ENCODE measurements around the gene STOML1. TPM values are rescaled to one million over a fixed set of nuclear protein-coding genes. Genes with fewer than 3 reads are reported as not detected.
"Not testable (repeated sequence)": the region's sequence is repeated elsewhere in the genome, so short reads cannot be mapped to it uniquely, and the experiment has no call there.

Gene STOML1
- total RNA-seq, 1 donor from 2014 or later = 15.3 TPM

DNA sequence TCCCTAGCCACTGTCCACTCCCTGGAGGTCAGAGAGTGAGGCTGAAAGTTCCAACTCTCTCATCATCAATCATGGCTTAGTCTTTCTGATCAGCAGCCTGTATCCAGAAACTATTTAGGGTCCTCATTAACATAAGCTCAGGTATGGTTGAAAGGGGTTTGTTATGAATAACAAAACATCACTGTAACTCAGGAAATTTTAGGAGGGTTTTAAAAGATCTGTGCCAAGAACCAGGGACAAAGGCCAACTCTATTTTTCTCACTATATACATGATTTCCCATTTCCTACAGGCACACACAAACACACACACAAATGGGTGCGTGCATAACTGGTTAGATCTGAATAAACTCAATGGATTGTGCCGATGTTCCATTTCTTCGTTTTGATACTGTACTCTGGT is 23.6 kb downstream of the STOML1 start:
- no peak overlapping the region for H3K27ac ChIP-seq
- intact Hi-C loops (cut with DNase I) = loop anchor here (10.0 kb wide), 1 partner anchor 64 kb away; no protein-coding TSS in a partner anchor
- H3K4me1 ChIP-seq = peaks cover 0 to 11% of the 10 kb centered on the region in 2 donors
- DNase-seq (ENCODE audit: low spot score in 2 of 2) = no peak
- TF ChIP-seq, protein P1, sequence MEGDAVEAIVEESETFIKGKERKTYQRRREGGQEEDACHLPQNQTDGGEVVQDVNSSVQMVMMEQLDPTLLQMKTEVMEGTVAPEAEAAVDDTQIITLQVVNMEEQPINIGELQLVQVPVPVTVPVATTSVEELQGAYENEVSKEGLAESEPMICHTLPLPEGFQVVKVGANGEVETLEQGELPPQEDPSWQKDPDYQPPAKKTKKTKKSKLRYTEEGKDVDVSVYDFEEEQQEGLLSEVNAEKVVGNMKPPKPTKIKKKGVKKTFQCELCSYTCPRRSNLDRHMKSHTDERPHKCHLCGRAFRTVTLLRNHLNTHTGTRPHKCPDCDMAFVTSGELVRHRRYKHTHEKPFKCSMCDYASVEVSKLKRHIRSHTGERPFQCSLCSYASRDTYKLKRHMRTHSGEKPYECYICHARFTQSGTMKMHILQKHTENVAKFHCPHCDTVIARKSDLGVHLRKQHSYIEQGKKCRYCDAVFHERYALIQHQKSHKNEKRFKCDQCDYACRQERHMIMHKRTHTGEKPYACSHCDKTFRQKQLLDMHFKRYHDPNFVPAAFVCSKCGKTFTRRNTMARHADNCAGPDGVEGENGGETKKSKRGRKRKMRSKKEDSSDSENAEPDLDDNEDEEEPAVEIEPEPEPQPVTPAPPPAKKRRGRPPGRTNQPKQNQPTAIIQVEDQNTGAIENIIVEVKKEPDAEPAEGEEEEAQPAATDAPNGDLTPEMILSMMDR (IDR thresholded peaks at IDR 0.05) = no peak
- no peaks in the 10 kb centered on the region for H3K9me3 ChIP-seq
- no peaks in the 10 kb centered on the region for H3K36me3 ChIP-seq
- H3K4me3 ChIP-seq = no peak overlapping the region
- H3K27me3 ChIP-seq = no peaks in the 10 kb centered on the region

DNA sequence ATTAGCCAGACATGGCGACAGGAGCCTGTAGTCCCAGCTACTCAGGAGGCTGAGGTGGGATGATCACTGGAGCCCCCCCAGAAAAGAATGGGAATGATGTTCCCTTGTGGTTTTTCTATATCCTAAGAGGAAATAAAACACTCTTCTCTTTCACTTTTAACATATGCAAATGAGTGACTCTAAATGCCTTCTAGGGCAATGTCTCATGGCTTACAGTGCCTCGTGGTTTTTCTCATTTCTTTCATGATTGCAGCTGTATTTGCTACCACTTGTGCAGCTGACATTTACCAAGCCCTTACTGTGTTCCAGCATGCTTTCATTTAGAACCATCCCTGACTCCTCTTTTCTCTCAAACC is 26.4 kb downstream of the STOML1 start:
- H3K27ac ChIP-seq = no peak overlapping the region
- TF ChIP-seq, protein P1 (IDR thresholded peaks at IDR 0.05) = no peak
- H3K4me1 ChIP-seq = peaks cover 0 to 3% of the 10 kb centered on the region in 2 donors
- no peak overlapping the region for H3K4me3 ChIP-seq
- no peak for DNase-seq (ENCODE audit: low spot score in 2 of 2)
- no peaks in the 10 kb centered on the region for H3K27me3 ChIP-seq
- H3K9me3 ChIP-seq = no peaks in the 10 kb centered on the region
- H3K36me3 ChIP-seq = no peaks in the 10 kb centered on the region
- intact Hi-C loops (cut with DNase I) = loop anchor here (2.0 to 10.0 kb wide), 2 partner anchors 61 to 91 kb away; no protein-coding TSS in a partner anchor

DNA sequence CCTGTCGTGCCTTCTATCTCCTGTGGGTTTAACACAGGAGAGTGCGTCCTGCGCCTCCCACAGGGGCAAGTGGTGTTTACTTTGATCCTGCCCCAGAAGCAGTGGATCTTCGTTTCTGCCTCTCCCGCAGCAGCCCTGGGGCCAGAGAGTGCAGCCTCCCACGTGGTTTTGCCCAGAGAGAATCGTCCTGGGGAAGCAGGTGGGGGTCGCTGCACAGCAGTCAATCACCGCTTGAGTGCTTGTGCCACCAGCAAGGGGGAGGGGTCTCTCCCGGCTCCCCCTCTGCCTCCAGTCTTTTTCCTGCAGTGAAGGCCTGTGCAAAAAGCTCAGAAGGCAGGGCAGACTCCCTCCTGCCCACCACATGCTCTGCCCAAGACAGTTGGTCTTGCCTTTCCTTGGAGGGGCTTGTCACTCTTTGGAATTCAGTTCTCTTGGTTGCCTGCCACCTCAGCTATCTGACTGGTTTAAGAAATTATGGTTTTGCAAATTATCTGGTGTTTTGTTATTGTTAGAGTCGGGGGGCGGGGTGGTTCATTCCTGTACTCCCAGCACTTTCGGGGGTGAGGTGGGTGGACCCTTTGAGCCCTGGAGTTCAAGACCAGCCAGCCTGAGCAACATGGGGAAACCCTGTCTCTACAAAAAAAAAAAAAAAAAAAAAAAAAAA is 26.9 kb downstream of the STOML1 start:
- Histone ChIP-seq H3K27ac (no peak overlapping the region), H3K27me3 (no peaks in the 10 kb centered on the region), H3K9me3 (no peaks in the 10 kb centered on the region), H3K4me1 (peaks cover 0 to 3% of the 10 kb centered on the region in 2 donors), H3K36me3 (no peaks in the 10 kb centered on the region), H3K4me3 (peak overlapping the region in 1 of 2 donors; percentile 14)
- intact Hi-C loops (cut with DNase I) = loop anchor here (2.0 to 10.0 kb wide), 2 partner anchors 60 to 90 kb away; no protein-coding TSS in a partner anchor
- TF ChIP-seq, protein P1 (IDR thresholded peaks at IDR 0.05) = no peak
- DNase-seq (ENCODE audit: low spot score in 2 of 2) = peak in 1 of 2 donors; percentile 59

DNA sequence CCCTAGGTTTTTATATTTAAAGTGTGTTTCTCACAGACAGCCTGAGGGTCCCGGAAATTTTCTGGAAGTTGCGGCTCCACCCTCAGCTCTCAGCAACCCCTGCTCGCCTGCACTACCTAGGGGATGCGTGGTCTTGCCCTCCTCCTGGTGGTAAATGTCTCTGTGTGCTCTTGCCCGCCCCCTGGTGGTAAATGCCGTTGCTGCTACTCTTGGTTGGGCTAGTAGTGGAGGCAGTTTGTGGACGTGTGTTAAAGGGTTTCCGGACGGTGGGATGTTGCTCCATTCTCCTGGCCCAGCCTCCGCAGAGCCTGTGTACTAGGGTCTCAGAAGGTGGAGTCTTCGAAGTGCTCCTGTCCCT is 27.4 kb downstream of the STOML1 start:
- Histone ChIP-seq H3K9me3 (no peaks in the 10 kb centered on the region), H3K4me3 (peak overlapping the region in 1 of 2 donors; percentile 14), H3K4me1 (peaks cover 0 to 3% of the 10 kb centered on the region in 2 donors), H3K36me3 (no peaks in the 10 kb centered on the region), H3K27me3 (no peaks in the 10 kb centered on the region), H3K27ac (no peak overlapping the region)
- peak; percentile 59 to 94 for DNase-seq (ENCODE audit: low spot score in 2 of 2)
- TF ChIP-seq, protein P1 (IDR thresholded peaks at IDR 0.05) = peak; percentile 97 to 98 (median 98)
- intact Hi-C loops (cut with DNase I) = loop anchor here (1.0 to 10.0 kb wide), 3 partner anchors 13 to 90 kb away; no protein-coding TSS in a partner anchor

DNA sequence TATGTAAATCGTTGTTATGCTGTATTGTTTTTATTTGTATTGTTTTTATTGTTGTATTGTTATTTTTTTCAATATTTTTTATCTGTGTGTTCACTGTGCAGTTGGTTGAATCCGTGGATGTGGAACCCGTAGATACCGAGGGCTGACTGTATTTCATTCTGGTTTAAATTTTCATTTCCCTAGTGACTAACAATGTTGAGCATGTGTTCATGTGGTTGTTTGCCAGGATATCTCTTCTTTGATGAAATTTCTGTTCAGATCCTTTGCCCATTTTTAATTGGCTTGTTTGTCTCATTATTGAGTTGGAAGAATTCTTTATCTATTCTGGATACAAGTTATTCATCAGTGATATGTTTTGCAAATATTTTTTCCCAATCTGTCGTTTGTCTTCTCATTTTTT is 29.7 kb downstream of the STOML1 start:
- no peaks in the 10 kb centered on the region for H3K9me3 ChIP-seq
- no peak overlapping the region for H3K4me3 ChIP-seq
- H3K4me1 ChIP-seq = peaks cover 0 to 4% of the 10 kb centered on the region in 2 donors
- no peak overlapping the region for H3K27ac ChIP-seq
- DNase-seq (ENCODE audit: low spot score in 2 of 2) = no peak
- intact Hi-C loops (cut with DNase I) = loop anchor here (10.0 kb wide), 1 partner anchor 58 kb away; no protein-coding TSS in a partner anchor
- TF ChIP-seq, protein P1 (IDR thresholded peaks at IDR 0.05) = no peak
- H3K36me3 ChIP-seq = no peaks in the 10 kb centered on the region
- H3K27me3 ChIP-seq = no peaks in the 10 kb centered on the region

DNA sequence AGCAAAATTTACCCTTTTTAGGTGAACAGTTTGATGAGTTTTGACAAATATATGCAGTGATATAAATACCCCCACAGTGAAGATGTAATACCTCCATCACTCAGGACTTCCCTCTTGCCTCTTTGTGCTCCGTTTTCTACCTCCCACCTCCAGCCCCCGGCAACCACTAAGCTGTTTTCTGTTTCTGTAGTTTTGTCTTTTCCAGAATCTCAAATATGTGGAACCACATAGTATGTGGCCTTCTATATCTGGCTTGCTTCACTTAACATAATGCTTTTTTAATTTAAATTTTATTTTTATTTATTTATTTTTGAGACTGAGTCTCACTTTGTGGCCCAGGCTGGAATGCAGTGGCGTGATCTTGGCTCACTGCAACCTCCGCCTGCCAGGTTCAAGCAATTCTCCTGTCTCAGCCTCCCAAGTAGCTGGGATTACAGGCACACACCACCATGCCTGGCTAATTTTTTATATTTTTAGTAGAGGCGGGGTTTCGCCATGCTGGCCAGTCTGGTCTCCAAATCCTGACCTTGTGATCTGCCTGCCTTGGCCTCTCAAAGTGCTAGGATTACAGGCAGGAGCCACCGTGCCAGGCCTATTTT is 31.5 kb downstream of the STOML1 start:
- DNase-seq (ENCODE audit: low spot score in 2 of 2) = not testable (repeated sequence)

More for the DNA sequence above, 31.5 kb downstream of the STOML1 start:
- H3K27ac ChIP-seq, H3K9me3 ChIP-seq, H3K27me3 ChIP-seq, H3K4me3 ChIP-seq, H3K36me3 ChIP-seq: not testable (repeated sequence)
- peaks cover 7 to 20% of the 10 kb centered on the region in 2 donors for H3K4me1 ChIP-seq
- intact Hi-C loops (cut with DNase I) = loop anchor here (10.0 kb wide), 1 partner anchor 56 kb away; no protein-coding TSS in a partner anchor
